ENCODE results near the gene SCRN2.

Gene SCRN2

GRCh38 chr17:47840742-47841487 is at the start of gene SCRN2:
SCRN2 (minus strand) TSS chr17:47841273; CDS start chr17:47840843, 430 bp downstream.
- peaks cover 29% of the 10 kb centered on the region for H3K27me3 ChIP-seq
- H3K4me1 ChIP-seq (ENCODE audit: control insufficient read depth in 1 of 2, insufficient read depth in 1 of 2, low read depth in 1 of 2, low read length in 1 of 2) = peaks cover 12% of the 10 kb centered on the region in 2 experiments
- H3K4me3 ChIP-seq (ENCODE audit: low read depth in 1 of 2, low read length in 1 of 2) = peak within 1 kb of the TSS; percentile 78 to 89
- TF ChIP-seq CTCF (IDR thresholded peaks at IDR 0.05) = peak; percentile 98
- peak within 1 kb of the TSS; percentile 45 for H3K27ac ChIP-seq
- no peaks in the 10 kb centered on the region for H3K9me3 ChIP-seq
- H3K36me3 ChIP-seq = peaks cover 28% of the 10 kb centered on the region

GRCh38 chr17:47889734-47890529 is 48.9 kb upstream of the SCRN2 start:
- Histone ChIP-seq H3K4me1 (ENCODE audit: control insufficient read depth in 1 of 2, insufficient read depth in 1 of 2, low read depth in 1 of 2, low read length in 1 of 2) (peaks cover 7 to 11% of the 10 kb centered on the region in 2 experiments), H3K4me3 (ENCODE audit: low read depth in 1 of 2, low read length in 1 of 2) (no peak overlapping the region), H3K9me3 (no peaks in the 10 kb centered on the region), H3K27me3 (no peaks in the 10 kb centered on the region), H3K27ac (no peak overlapping the region), H3K36me3 (no peaks in the 10 kb centered on the region)
- TF ChIP-seq CTCF (IDR thresholded peaks at IDR 0.05) = peak; percentile 86

- TF ChIP-seq CTCF (IDR thresholded peaks at IDR 0.05) = no peak
- H3K27ac ChIP-seq = no peak overlapping the region
- no peaks in the 10 kb centered on the region for H3K36me3 ChIP-seq
- no peaks in the 10 kb centered on the region for H3K9me3 ChIP-seq
- peaks cover 0 to 5% of the 10 kb centered on the region in 2 experiments for H3K4me1 ChIP-seq (ENCODE audit: control insufficient read depth in 1 of 2, insufficient read depth in 1 of 2, low read depth in 1 of 2, low read length in 1 of 2)
- no peaks in the 10 kb centered on the region for H3K27me3 ChIP-seq
- no peak overlapping the region for H3K4me3 ChIP-seq (ENCODE audit: low read depth in 1 of 2, low read length in 1 of 2)
These were observed 47.2 kb upstream of the SCRN2 start for GRCh38 chr17:47888293-47888692.

- Histone ChIP-seq H3K9me3 (no peaks in the 10 kb centered on the region), H3K36me3 (no peaks in the 10 kb centered on the region), H3K27ac (no peak overlapping the region), H3K4me1 (ENCODE audit: control insufficient read depth in 1 of 2, insufficient read depth in 1 of 2, low read depth in 1 of 2, low read length in 1 of 2) (peaks cover 1 to 7% of the 10 kb centered on the region in 2 experiments), H3K4me3 (ENCODE audit: low read depth in 1 of 2, low read length in 1 of 2) (no peak overlapping the region), H3K27me3 (peaks cover 7% of the 10 kb centered on the region)
- no peak for TF ChIP-seq CTCF (IDR thresholded peaks at IDR 0.05)
These were observed 44.0 kb upstream of the SCRN2 start for GRCh38 chr17:47884905-47885730.

GRCh38 chr17:47884427-47884740 is 43.3 kb upstream of the SCRN2 start:
- Histone ChIP-seq H3K4me3 (ENCODE audit: low read depth in 1 of 2, low read length in 1 of 2) (no peak overlapping the region), H3K27ac (no peak overlapping the region), H3K4me1 (ENCODE audit: control insufficient read depth in 1 of 2, insufficient read depth in 1 of 2, low read depth in 1 of 2, low read length in 1 of 2) (peaks cover 0 to 7% of the 10 kb centered on the region in 2 experiments), H3K9me3 (no peaks in the 10 kb centered on the region), H3K27me3 (peaks cover 12% of the 10 kb centered on the region), H3K36me3 (no peaks in the 10 kb centered on the region)
- no peak for TF ChIP-seq CTCF (IDR thresholded peaks at IDR 0.05)
